Measurements from ENCODE around the gene CBLC.

The CBLC gene

DNA sequence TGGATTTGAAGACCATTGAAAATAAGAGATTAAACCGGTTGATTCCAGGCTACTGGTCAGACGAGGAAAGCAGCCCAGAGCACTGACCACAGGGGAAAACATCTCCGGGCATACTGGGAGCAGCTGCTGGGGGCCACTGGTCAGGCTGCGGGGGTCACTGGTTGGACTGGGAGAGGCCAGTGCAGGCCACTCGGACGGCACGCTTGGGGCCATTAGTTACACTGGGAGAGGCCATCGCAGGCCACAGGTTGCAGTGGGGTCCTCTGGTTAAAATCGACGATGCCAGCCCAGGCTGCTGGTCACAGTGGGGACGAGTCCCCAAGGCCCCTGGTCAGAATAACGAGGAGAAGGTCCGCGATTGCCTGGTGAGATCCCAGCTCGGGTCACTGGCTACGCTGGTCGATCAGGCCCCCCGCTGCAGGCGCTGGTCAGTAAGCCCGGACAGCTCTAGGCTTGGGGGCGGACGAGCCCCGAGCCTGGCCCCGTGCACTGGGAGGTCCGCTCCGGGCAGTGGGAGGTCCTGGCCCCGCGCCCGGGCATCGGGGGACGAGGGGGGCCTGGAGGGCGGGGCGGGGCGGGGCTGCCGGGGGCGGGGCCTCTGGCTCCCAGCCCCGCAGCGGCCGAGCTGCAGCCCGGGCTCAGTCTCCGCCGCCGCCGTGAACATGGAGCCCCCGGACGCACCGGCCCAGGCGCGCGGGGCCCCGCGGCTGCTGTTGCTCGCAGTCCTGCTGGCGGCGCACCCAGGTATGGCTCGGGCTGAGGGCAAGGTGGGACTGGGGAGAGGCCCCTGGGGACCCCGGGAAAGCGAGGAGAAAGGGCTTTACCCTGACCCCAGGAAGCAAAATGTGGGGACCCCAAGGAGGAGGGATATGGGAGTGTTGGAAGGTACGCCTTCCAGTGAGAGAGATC lies 31.0 kb downstream of the CBLC start, which contains the start of gene BCAM:
BCAM (plus strand) TSS at position 641 of the 909 bp plus-strand sequence; CDS start at position 663, 22 bp downstream.
- peak; percentile 73 for DNase-seq
- Histone ChIP-seq H4K8ac (ENCODE audit: low read length) (peak within 1 kb of the TSS; percentile 79), H2AFZ (ENCODE audit: low read depth, low read length) (peak within 1 kb of the TSS; percentile 90), H3K23ac (ENCODE audit: low read length in 2 of 2) (peak within 1 kb of the TSS in 1 of 2 experiments; percentile 95), H3K79me1 (replicated peaks; ENCODE audit: low read length, poor library complexity, severe bottlenecking) (no peaks in the 10 kb centered on the region), H2BK120ac (ENCODE audit: low read depth, low read length) (peak within 1 kb of the TSS; percentile 45), H2BK5ac (ENCODE audit: low read depth, low read length, poor library complexity, severe bottlenecking) (peak within 1 kb of the TSS; percentile 53), H3K18ac (ENCODE audit: low read depth in 1 of 2, low read length in 2 of 2) (peak within 1 kb of the TSS; percentile 85 to 93), H3K9ac (ENCODE audit: low read length) (peak within 1 kb of the TSS; percentile 80), H3K36me3 (ENCODE audit: control insufficient read depth in 1 of 2, insufficient read depth in 2 of 2, low read depth in 1 of 2, low read length in 2 of 2) (peaks cover 0 to 11% of the 10 kb centered on the region in 2 experiments), H3K4me2 (ENCODE audit: low read length, poor library complexity, severe bottlenecking) (peak within 1 kb of the TSS; percentile 96), H4K91ac (ENCODE audit: low read length) (peak within 1 kb of the TSS; percentile 75), H3K27ac (ENCODE audit: low read length, poor library complexity, severe bottlenecking) (peak within 1 kb of the TSS; percentile 77), H2BK12ac (ENCODE audit: low read length in 2 of 2) (peak within 1 kb of the TSS; percentile 32 to 79), H3K4me3 (ENCODE audit: insufficient read depth in 1 of 2, low read depth in 1 of 2, low read length in 2 of 2) (peak within 1 kb of the TSS; percentile 56 to 77), H3K4ac (ENCODE audit: low read depth in 1 of 2, low read length in 2 of 2) (peak within 1 kb of the TSS; percentile 62 to 78), H3K9me3 (ENCODE audit: control insufficient read depth, low read length) (peaks cover 3% of the 10 kb centered on the region), H2AK5ac (ENCODE audit: low read length, severe bottlenecking) (peak within 1 kb of the TSS; percentile 49), H3K4me1 (ENCODE audit: control insufficient read depth, insufficient read depth, low read depth, low read length) (peaks cover 32% of the 10 kb centered on the region), H3K27me3 (ENCODE audit: control insufficient read depth in 1 of 2, insufficient read depth in 1 of 2, low read length in 2 of 2) (peaks cover 3 to 11% of the 10 kb centered on the region in 2 experiments), H2BK15ac (ENCODE audit: low read depth, poor library complexity, severe bottlenecking) (peak within 1 kb of the TSS; percentile 88), H3K14ac (ENCODE audit: low read length in 2 of 2) (peak within 1 kb of the TSS in 1 of 2 experiments; percentile 88)
- 2% methylated on average over 37 of the region's 59 CpGs for WGBS

GRCh38 chr19:44809577-44810233 lies 32.0 kb downstream of the CBLC start:
- Histone ChIP-seq H4K91ac (ENCODE audit: low read length) (no peak overlapping the region), H3K18ac (ENCODE audit: low read depth in 1 of 2, low read length in 2 of 2) (peak overlapping the region; percentile 85 to 93), H3K4me1 (ENCODE audit: control insufficient read depth, insufficient read depth, low read depth, low read length) (peaks cover 32% of the 10 kb centered on the region), H3K14ac (ENCODE audit: low read length in 2 of 2) (no peak overlapping the region), H3K9me3 (ENCODE audit: control insufficient read depth, low read length) (no peaks in the 10 kb centered on the region), H3K23ac (ENCODE audit: low read length in 2 of 2) (no peak overlapping the region), H3K4ac (ENCODE audit: low read depth in 1 of 2, low read length in 2 of 2) (peak overlapping the region in 1 of 2 experiments; percentile 43), H3K9ac (ENCODE audit: low read length) (peak overlapping the region; percentile 80), H3K4me3 (ENCODE audit: insufficient read depth in 1 of 2, low read depth in 1 of 2, low read length in 2 of 2) (peak overlapping the region in 1 of 2 experiments; percentile 77), H2AFZ (ENCODE audit: low read depth, low read length) (no peak overlapping the region), H3K4me2 (ENCODE audit: low read length, poor library complexity, severe bottlenecking) (peak overlapping the region; percentile 96), H2BK15ac (ENCODE audit: low read depth, poor library complexity, severe bottlenecking) (peak overlapping the region; percentile 33), H2BK5ac (ENCODE audit: low read depth, low read length, poor library complexity, severe bottlenecking) (no peak overlapping the region), H2BK12ac (ENCODE audit: low read length in 2 of 2) (no peak overlapping the region), H3K27ac (ENCODE audit: low read length, poor library complexity, severe bottlenecking) (no peak overlapping the region), H3K27me3 (ENCODE audit: control insufficient read depth in 1 of 2, insufficient read depth in 1 of 2, low read length in 2 of 2) (peaks cover 0 to 9% of the 10 kb centered on the region in 2 experiments), H3K36me3 (ENCODE audit: control insufficient read depth in 1 of 2, insufficient read depth in 2 of 2, low read depth in 1 of 2, low read length in 2 of 2) (peaks cover 0 to 20% of the 10 kb centered on the region in 2 experiments), H2BK120ac (ENCODE audit: low read depth, low read length) (no peak overlapping the region), H2AK5ac (ENCODE audit: low read length, severe bottlenecking) (peak overlapping the region; percentile 31), H4K8ac (ENCODE audit: low read length) (no peak overlapping the region), H3K79me1 (replicated peaks; ENCODE audit: low read length, poor library complexity, severe bottlenecking) (no peaks in the 10 kb centered on the region)
- 80% methylated on average over 5 of the region's 7 CpGs for WGBS
- no peak for DNase-seq

GRCh38 chr19:44810234-44811121 lies 32.8 kb downstream of the CBLC start:
- Histone ChIP-seq H2AK5ac (ENCODE audit: low read length, severe bottlenecking) (no peak overlapping the region), H3K4ac (ENCODE audit: low read depth in 1 of 2, low read length in 2 of 2) (no peak overlapping the region), H2BK120ac (ENCODE audit: low read depth, low read length) (no peak overlapping the region), H3K27ac (ENCODE audit: low read length, poor library complexity, severe bottlenecking) (no peak overlapping the region), H2BK15ac (ENCODE audit: low read depth, poor library complexity, severe bottlenecking) (no peak overlapping the region), H2AFZ (ENCODE audit: low read depth, low read length) (no peak overlapping the region), H3K9me3 (ENCODE audit: control insufficient read depth, low read length) (no peaks in the 10 kb centered on the region), H3K36me3 (ENCODE audit: control insufficient read depth in 1 of 2, insufficient read depth in 2 of 2, low read depth in 1 of 2, low read length in 2 of 2) (peaks cover 0 to 23% of the 10 kb centered on the region in 2 experiments), H3K14ac (ENCODE audit: low read length in 2 of 2) (no peak overlapping the region), H3K4me1 (ENCODE audit: control insufficient read depth, insufficient read depth, low read depth, low read length) (peaks cover 32% of the 10 kb centered on the region), H2BK5ac (ENCODE audit: low read depth, low read length, poor library complexity, severe bottlenecking) (no peak overlapping the region), H2BK12ac (ENCODE audit: low read length in 2 of 2) (peak overlapping the region in 1 of 2 experiments; percentile 15), H3K9ac (ENCODE audit: low read length) (no peak overlapping the region), H4K8ac (ENCODE audit: low read length) (no peak overlapping the region), H3K27me3 (ENCODE audit: control insufficient read depth in 1 of 2, insufficient read depth in 1 of 2, low read length in 2 of 2) (peaks cover 0 to 9% of the 10 kb centered on the region in 2 experiments), H3K23ac (ENCODE audit: low read length in 2 of 2) (no peak overlapping the region), H3K18ac (ENCODE audit: low read depth in 1 of 2, low read length in 2 of 2) (no peak overlapping the region), H3K4me2 (ENCODE audit: low read length, poor library complexity, severe bottlenecking) (no peak overlapping the region), H4K91ac (ENCODE audit: low read length) (no peak overlapping the region), H3K4me3 (ENCODE audit: insufficient read depth in 1 of 2, low read depth in 1 of 2, low read length in 2 of 2) (no peak overlapping the region), H3K79me1 (replicated peaks; ENCODE audit: low read length, poor library complexity, severe bottlenecking) (no peaks in the 10 kb centered on the region)
- WGBS, result 93% methylated on average over 9 of the region's 13 CpGs
- DNase-seq, result no peak
